GM13977 (cell line): ENCODE data around the gene SNX6.
"Not testable (repeated sequence)": the region's sequence is repeated elsewhere in the genome, so short reads cannot be mapped to it uniquely, and the experiment has no call there.

Experiments used
- DNase-seq: peaks from one replicate; pipeline ENCODE4 v3.0.0; 2012; ENCODE audit warnings: low spot score
- in situ Hi-C: fragments of 300-500 bp; cut with MboI; formaldehyde crosslinking; loops from one replicate; pipeline ENCODE4 v1.12.0; 2022; ENCODE audit warnings: low sequenced_read_pairs, low pct_unique_long_range_greater_than_20kb, mixed read lengths, inconsistent platforms; ENCODE audit not compliant: unreplicated experiment
- TF ChIP-seq, protein P1 (sequence below): IDR thresholded peaks from 2 replicates; pipeline ENCODE4 v1.5.1; 2012; ENCODE audit warnings: mild to moderate bottlenecking, control low read depth; ENCODE audit not compliant: insufficient read depth; ENCODE audit errors: extremely low read depth, missing control alignments

The SNX6 gene

DNA sequence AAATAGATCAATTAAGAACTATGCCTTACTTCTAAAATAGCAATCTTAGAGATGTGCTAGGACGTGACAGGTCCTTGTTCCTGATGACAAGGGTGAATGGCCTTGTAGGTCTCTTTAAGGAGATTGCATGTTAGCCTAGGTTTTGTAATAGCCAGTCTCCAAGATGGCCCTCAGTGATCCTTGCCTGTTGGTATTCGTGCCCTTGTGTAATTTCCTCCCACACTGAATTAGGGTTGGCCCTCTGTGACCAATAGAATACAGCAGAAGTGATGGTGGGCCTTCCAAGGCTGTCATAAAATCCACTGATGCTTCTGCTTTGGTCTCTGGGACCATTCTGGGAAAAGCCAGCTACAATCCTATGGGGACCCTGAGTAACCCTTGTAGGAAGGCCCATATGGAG, 38.2 kb upstream of the SNX6 start:
- in situ Hi-C loops: loop anchor here (25.0 kb wide), 1 partner anchor 744 kb away; the partner anchor contains the start of gene NFKBIA
- DNase-seq: no peak
- TF ChIP-seq, protein P1, sequence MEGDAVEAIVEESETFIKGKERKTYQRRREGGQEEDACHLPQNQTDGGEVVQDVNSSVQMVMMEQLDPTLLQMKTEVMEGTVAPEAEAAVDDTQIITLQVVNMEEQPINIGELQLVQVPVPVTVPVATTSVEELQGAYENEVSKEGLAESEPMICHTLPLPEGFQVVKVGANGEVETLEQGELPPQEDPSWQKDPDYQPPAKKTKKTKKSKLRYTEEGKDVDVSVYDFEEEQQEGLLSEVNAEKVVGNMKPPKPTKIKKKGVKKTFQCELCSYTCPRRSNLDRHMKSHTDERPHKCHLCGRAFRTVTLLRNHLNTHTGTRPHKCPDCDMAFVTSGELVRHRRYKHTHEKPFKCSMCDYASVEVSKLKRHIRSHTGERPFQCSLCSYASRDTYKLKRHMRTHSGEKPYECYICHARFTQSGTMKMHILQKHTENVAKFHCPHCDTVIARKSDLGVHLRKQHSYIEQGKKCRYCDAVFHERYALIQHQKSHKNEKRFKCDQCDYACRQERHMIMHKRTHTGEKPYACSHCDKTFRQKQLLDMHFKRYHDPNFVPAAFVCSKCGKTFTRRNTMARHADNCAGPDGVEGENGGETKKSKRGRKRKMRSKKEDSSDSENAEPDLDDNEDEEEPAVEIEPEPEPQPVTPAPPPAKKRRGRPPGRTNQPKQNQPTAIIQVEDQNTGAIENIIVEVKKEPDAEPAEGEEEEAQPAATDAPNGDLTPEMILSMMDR: no peak

- in situ Hi-C loops: loop anchor here (25.0 kb wide), 1 partner anchor 745 kb away; the partner anchor contains the start of gene NFKBIA
- TF ChIP-seq, protein P1: no peak
- no peak for DNase-seq
Observed at GRCh38 chr14:34667007-34667406, 37.1 kb upstream of the SNX6 start.

GRCh38 chr14:34665785-34666435, 36.0 kb upstream of the SNX6 start:
- no peak for DNase-seq
- TF ChIP-seq, protein P1: no peak
- in situ Hi-C loops: loop anchor here (25.0 kb wide), 1 partner anchor 746 kb away; the partner anchor contains the start of gene NFKBIA

DNA sequence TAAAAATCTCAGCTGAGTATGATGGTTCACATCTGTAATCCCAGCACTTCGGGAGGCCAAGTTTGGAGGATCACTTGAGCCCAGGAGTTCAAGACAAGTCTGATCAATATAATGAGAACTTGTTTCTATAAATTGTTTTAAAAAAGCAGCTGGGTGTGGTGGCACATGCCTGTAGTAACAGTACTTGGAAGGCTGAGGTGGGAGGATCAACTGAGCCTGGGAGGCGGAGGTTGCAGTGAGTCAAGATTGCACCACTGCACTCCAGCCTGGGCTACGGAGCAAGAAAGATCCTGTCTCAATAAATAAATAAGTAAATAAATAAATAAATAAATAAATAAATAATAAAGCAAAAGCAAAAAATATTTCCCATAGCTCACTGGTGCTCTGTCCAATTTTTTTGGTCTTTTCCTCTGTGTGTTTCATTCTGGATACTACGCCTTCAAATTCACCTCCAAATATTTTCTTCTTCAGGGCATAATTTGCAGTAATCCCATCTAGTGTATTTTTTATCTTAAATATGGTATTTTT, 32.7 kb upstream of the SNX6 start:
- DNase-seq: no peak
- in situ Hi-C loops: loop anchor here (25.0 kb wide), 1 partner anchor 750 kb away; the partner anchor contains the start of gene NFKBIA
- TF ChIP-seq, protein P1: no peak

GRCh38 chr14:34660796-34661195, 30.8 kb upstream of the SNX6 start:
- TF ChIP-seq, protein P1: no peak
- in situ Hi-C loops: loop anchor here (25.0 kb wide), 1 partner anchor 752 kb away; the partner anchor contains the start of gene NFKBIA
- no peak for DNase-seq

- DNase-seq: no peak
- in situ Hi-C loops: loop anchor here (25.0 kb wide), 1 partner anchor 756 kb away; the partner anchor contains the start of gene NFKBIA
Observed at GRCh38 chr14:34655959-34656358, 26.0 kb upstream of the SNX6 start.

GRCh38 chr14:34653073-34653472, 23.1 kb upstream of the SNX6 start:
- not testable (repeated sequence) for DNase-seq
- in situ Hi-C loops: loop anchor here (25.0 kb wide), 1 partner anchor 759 kb away; the partner anchor contains the start of gene NFKBIA

More at GRCh38 chr14:34655959-34656358, 26.0 kb upstream of the SNX6 start:
- TF ChIP-seq, protein P1: no peak

DNA sequence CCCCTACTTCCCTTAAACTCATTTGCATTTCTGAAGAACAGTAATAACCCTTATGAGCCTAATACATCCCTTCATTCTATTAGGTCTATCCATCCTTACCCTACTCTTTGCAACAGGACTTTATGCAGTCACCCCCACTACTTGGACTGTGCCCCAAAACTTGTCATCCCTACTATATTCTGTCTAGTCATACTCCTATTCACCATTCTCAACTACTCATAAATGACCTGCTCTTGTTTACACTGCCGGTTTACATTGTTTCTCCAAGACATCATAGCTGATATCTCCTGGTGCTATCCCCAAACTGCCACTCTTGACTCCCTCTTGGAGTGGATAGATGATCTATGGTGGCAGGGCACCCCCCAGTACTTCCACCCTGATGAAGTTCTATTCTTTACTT, 22.4 kb upstream of the SNX6 start:
- DNase-seq: not testable (repeated sequence)
- in situ Hi-C loops: loop anchor here (25.0 kb wide), 1 partner anchor 760 kb away; the partner anchor contains the start of gene NFKBIA
